Astrocyte (in vitro differentiated cells and primary cell): ENCODE results near the gene MBP.

Experiments
- EZH2 ChIP-seq: IDR thresholded peaks from 2 replicates; pipeline ENCODE4 v1.6.1; 2012; ENCODE audit warnings: mild to moderate bottlenecking, low read length, inconsistent platforms; ENCODE audit not compliant: insufficient read depth
- TF ChIP-seq, protein P1 (sequence below): IDR thresholded peaks from 2 replicates; pipeline ENCODE4 v1.5.1; 2011; ENCODE audit warnings: low read depth, mild to moderate bottlenecking, inconsistent platforms, low read length, moderate library complexity; ENCODE audit not compliant: insufficient read depth

DNA sequence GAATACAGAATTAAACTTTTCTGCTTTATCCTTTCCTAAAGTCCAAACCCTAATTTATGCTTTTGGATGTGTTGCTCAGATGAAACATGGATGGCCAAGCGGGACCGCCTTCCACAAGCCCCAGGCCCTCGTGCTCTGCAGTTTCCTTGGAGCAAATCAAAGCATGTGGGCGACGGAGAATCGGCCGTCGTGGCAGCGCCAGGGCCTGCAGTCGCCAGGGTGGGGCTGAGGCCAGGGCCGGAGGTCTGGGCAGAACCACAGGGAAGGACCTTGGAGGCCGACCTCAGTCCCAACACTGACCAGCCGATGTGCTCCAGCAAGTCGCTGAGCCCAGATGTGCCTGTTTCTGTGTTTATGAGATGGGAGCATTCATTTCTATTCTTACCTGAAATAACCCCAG lies 108.1 kb downstream of the MBP start:
- TF ChIP-seq, protein P1, sequence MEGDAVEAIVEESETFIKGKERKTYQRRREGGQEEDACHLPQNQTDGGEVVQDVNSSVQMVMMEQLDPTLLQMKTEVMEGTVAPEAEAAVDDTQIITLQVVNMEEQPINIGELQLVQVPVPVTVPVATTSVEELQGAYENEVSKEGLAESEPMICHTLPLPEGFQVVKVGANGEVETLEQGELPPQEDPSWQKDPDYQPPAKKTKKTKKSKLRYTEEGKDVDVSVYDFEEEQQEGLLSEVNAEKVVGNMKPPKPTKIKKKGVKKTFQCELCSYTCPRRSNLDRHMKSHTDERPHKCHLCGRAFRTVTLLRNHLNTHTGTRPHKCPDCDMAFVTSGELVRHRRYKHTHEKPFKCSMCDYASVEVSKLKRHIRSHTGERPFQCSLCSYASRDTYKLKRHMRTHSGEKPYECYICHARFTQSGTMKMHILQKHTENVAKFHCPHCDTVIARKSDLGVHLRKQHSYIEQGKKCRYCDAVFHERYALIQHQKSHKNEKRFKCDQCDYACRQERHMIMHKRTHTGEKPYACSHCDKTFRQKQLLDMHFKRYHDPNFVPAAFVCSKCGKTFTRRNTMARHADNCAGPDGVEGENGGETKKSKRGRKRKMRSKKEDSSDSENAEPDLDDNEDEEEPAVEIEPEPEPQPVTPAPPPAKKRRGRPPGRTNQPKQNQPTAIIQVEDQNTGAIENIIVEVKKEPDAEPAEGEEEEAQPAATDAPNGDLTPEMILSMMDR, result no peak
- no peak for TF ChIP-seq EZH2
